Measurements from ENCODE around the gene UNC13A. TPM values are rescaled to one million over a fixed set of nuclear protein-coding genes. Genes with fewer than 3 reads are reported as not detected.

The UNC13A gene
- polyA plus RNA-seq, 3 donors, result 0.11 to 1.0 (median 0.15) TPM

DNA sequence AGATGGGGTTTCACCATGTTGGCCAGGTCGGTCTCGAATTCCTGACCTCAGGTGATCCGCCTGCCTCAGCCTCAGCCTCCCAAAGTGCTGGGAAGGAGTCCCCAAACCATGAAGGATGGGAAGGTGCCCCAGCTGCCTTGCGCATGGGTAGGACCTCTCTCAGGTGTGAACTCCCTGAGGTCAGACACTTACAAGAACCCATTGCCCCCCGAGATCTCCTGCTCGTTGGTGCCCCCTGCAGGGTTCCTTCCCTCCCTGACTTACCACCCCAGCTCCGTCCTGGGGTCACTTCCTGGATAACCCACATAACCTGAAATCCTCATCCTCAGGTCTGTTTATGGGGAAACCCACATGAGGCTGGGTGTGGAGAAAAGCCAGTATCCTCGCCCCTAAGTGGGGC is 41.7 kb downstream of the UNC13A start:
- WGBS, 3 donors, result 59 to 80% (median 69%) methylated on average over 8 of the region's 8 CpGs
- no peak overlapping the region for H3K27ac ChIP-seq (ENCODE audit: low read depth, low read length)

GRCh38 chr19:17645339-17645963 is 42.7 kb downstream of the UNC13A start:
- 84 to 85% (median 85%) methylated on average over 20 of the region's 20 CpGs for WGBS, 3 donors
- no peak overlapping the region for H3K27ac ChIP-seq (ENCODE audit: low read depth, low read length)

DNA sequence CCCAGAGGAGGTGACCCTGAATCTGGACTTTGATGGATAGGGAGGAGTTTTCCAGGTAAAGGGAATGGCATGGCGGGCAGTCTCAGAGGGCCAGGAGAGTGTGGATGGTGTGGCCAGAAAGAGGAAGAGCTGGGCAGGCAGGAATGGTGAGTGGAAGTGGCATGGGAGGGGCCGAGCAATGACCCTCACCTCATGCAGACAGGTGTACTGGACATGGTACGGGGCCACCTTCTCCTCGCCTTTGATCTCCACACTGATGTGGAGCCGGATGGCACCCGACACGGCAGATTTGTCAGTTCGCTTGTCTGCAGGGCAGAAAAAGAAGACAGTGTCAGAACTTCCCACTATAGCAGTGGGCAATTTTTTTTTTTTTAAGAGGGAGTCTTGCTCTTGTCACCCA is 45.5 kb downstream of the UNC13A start:
- 89 to 95% (median 93%) methylated on average over 8 of the region's 8 CpGs for WGBS, 3 donors
- no peak overlapping the region for H3K27ac ChIP-seq (ENCODE audit: low read depth, low read length)

GRCh38 chr19:17641846-17642245 is 46.3 kb downstream of the UNC13A start:
- WGBS, 3 donors, result 38 to 76% (median 75%) methylated on average over 1 of the region's 1 CpG

DNA sequence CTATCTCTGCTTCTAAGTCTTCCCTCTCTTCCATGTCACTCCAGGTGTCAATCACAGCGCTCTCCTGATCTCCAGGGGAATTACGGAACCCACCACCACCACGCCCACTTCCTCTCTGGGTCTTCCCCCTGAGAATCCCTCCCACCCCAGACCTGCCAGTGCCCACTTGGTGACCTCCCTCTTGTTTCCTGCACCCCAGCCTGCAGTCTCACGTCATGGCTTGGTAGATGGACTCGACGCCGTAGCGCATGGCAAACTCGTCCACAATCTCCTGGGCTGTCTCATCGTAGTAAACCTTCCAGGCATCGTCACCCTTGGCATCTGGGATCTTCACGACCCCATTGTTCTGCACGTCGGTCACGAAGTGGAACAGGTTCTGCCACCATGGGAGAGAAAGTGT is 47.0 kb downstream of the UNC13A start:
- H3K27ac ChIP-seq (ENCODE audit: low read depth, low read length), result no peak overlapping the region
- 70 to 87% (median 86%) methylated on average over 15 of the region's 15 CpGs for WGBS, 3 donors

More at GRCh38 chr19:17641846-17642245, 46.3 kb downstream of the UNC13A start:
- no peak overlapping the region for H3K27ac ChIP-seq (ENCODE audit: low read depth, low read length)

GRCh38 chr19:17633700-17634099 is 54.5 kb downstream of the UNC13A start:
- H3K27ac ChIP-seq (ENCODE audit: low read depth, low read length), result no peak overlapping the region
- 88 to 97% (median 91%) methylated on average over 1 of the region's 1 CpG for WGBS, 3 donors

- H3K27ac ChIP-seq (ENCODE audit: low read depth, low read length), result no peak overlapping the region
- WGBS, 3 donors, result 89 to 96% (median 91%) methylated on average over 9 of the region's 9 CpGs
Measured at GRCh38 chr19:17632577-17632976, 55.6 kb downstream of the UNC13A start.

- H3K27ac ChIP-seq (ENCODE audit: low read depth, low read length), result no peak overlapping the region
- 81 to 95% (median 93%) methylated on average over 2 of the region's 2 CpGs for WGBS, 3 donors
Measured at GRCh38 chr19:17629760-17630159, 58.4 kb downstream of the UNC13A start.

DNA sequence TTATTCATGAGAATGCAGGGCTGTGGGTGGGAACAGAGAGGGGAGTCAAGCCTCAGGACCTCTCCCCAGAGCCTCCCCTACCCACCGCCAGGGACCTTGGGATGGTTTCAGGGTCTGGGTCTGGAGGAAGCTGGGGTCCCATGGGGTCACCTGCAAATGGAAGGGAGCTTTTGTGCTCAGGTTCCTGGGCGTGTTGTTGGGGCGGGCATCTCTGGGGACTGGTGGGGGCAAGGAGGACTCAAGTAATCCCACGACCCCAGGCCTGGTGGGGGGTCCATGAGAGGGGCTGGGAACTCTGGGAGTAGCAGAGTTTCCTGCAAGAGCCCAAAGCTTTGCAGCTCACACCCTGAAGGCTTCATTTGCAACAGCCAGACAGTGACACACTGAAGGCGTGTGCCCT is 60.2 kb downstream of the UNC13A start:
- 64 to 78% (median 70%) methylated on average over 5 of the region's 5 CpGs for WGBS, 3 donors
- no peak overlapping the region for H3K27ac ChIP-seq (ENCODE audit: low read depth, low read length)

GRCh38 chr19:17627161-17627560 is 61.0 kb downstream of the UNC13A start:
- H3K27ac ChIP-seq (ENCODE audit: low read depth, low read length), result no peak overlapping the region
- WGBS, 3 donors, result 76 to 89% (median 88%) methylated on average over 3 of the region's 3 CpGs

- H3K27ac ChIP-seq (ENCODE audit: low read depth, low read length), result no peak overlapping the region
- WGBS, 3 donors, result 76 to 81% (median 80%) methylated on average over 12 of the region's 12 CpGs
Measured at GRCh38 chr19:17626456-17627015, 61.6 kb downstream of the UNC13A start.

DNA sequence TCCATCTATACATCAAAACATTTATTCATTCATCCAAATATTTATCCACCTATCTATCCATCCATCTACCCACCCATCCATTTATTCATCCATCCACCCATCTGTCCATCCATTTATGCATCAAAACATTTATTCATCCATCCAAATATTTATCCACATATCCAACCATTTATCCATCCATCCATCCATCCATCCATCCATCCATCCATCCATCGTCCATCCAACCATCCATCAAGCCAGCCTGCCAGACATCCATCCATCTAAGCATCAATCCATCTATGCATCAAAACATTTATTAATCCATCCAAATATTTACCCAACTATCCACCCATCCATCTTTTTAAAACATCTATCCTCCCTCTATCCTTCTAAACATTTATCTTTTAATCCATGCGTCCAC is 62.2 kb downstream of the UNC13A start:
- 59 to 85% (median 83%) methylated on average over 2 of the region's 2 CpGs for WGBS, 3 donors
- H3K27ac ChIP-seq (ENCODE audit: low read depth, low read length), result no peak overlapping the region

GRCh38 chr19:17625043-17625442 is 63.1 kb downstream of the UNC13A start:
- WGBS, 3 donors, result 85 to 89% (median 86%) methylated on average over 1 of the region's 1 CpG

GRCh38 chr19:17624314-17624991 is 63.7 kb downstream of the UNC13A start:
- no peak overlapping the region for H3K27ac ChIP-seq (ENCODE audit: low read depth, low read length)
- WGBS, 3 donors, result 83 to 89% (median 85%) methylated on average over 16 of the region's 16 CpGs

More at GRCh38 chr19:17625043-17625442, 63.1 kb downstream of the UNC13A start:
- no peak overlapping the region for H3K27ac ChIP-seq (ENCODE audit: low read depth, low read length)

DNA sequence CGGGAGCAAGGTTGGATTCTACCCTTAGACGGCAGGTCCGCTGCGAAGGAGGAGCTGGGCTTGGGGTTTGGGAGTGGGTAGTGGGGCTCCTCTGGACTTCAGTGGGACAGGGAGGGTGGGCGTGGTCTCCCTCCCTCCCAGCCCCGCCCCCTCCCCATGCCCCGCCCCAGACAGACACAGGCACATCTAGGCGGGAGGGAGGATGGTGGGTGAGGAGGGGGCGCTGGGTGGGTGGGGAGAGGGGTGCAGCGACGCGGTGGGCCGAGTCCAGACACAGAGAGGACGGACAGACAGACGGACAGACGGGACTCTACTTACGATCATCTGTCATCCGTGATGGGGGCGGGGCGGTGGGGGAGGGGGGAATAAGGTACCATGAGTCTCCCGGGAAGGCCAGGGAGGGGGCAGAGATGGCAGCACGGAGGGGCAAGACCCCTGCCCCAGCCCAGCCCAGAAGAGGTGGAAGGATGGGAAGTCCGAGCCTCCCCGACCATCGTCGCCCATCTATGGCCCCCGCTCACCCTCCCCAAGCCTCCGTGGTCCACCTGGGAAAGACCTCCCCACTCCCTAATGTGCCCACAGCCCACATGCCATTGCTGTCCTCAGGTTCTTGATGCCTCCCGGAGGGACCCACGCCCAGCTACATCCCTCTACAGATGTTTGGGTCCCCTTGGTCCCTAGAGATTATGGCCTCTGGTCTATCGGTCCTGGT is 64.8 kb downstream of the UNC13A start:
- WGBS, 3 donors, result 83 to 90% (median 87%) methylated on average over 28 to 31 of the region's 31 CpGs
- H3K27ac ChIP-seq (ENCODE audit: low read depth, low read length), result no peak overlapping the region

DNA sequence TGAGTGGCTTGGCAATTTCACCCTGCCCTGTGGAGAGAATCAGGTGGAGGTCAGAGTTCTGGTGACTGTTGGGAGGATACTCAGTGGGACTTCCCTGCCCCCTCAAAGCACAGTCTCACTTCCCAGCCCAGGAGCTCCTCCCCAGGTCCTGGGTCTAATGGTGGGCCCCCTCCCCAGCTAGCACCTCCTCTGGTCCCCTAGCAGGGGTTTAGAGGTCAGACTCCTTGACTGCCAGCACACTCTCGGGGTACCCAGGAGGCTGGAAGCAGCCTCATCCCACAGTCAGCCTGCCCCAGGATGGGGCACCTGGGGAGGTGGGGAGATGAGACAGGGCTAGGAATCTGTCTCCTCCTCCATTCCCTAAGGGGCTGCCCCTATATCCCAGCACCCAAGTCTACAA is 67.5 kb downstream of the UNC13A start:
- 88 to 97% (median 94%) methylated on average over 1 of the region's 1 CpG for WGBS, 3 donors
- no peak overlapping the region for H3K27ac ChIP-seq (ENCODE audit: low read depth, low read length)

GRCh38 chr19:17618936-17619335 is 69.2 kb downstream of the UNC13A start:
- 5 to 11% (median 5%) methylated on average over 2 of the region's 2 CpGs for WGBS, 3 donors
- H3K27ac ChIP-seq (ENCODE audit: low read depth, low read length), result no peak overlapping the region

GRCh38 chr19:17618281-17618903 is 69.8 kb downstream of the UNC13A start:
- WGBS, 3 donors, result 74 to 96% (median 83%) methylated on average over 7 of the region's 7 CpGs

DNA sequence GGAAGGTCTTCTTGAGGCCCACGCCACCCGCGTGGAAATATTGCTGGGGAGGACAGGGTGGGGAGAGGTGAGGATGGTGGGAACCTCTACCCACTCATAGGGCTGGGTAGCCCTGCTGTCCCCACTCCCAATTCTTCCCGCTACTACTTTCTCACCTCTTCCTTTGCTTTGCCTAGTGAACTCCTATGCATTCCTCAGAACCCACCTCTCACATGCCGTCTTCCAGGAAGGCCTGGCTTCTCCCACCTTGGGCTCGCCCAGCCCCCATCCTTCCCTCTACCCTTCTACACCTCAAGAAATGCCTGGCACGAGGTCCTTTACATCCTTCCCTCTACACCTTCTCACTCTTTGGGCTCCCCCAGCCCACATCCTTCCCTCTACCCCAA is 70.4 kb downstream of the UNC13A start:
- WGBS, 3 donors, result 82 to 92% (median 89%) methylated on average over 5 to 7 of the region's 7 CpGs

More at GRCh38 chr19:17618281-17618903, 69.8 kb downstream of the UNC13A start:
- no peak overlapping the region for H3K27ac ChIP-seq (ENCODE audit: low read depth, low read length)

More for the DNA sequence above, 70.4 kb downstream of the UNC13A start:
- no peak overlapping the region for H3K27ac ChIP-seq (ENCODE audit: low read depth, low read length)

All from adipose tissue (tissue), 3 donors.